H1 (cell line): ENCODE results near the gene NECTIN3. TPM values are rescaled to one million over a fixed set of nuclear protein-coding genes. Genes with fewer than 3 reads are reported as not detected.

Experiments used
- NANOG ChIP-seq: IDR thresholded peaks from 2 replicates; pipeline ENCODE4 v1.6.1; 2011; ENCODE audit warnings: low read length, low read depth, mild to moderate bottlenecking, inconsistent platforms; ENCODE audit not compliant: insufficient read depth, poor library complexity, severe bottlenecking
- PHF8 ChIP-seq: fragments of 200-600 bp; sonication (generic); conservative IDR thresholded peaks from 2 replicates; pipeline ENCODE4 v1.7.1; 2012; ENCODE audit warnings: low read depth, mild to moderate bottlenecking, inconsistent platforms, low read length, moderate library complexity
- POLR2A ChIP-seq, 2 experiments: IDR thresholded peaks; 1 replicate in 1 of 2; 2 replicates in 1 of 2; pipeline ENCODE4 v1.6.1; 2011; ENCODE audit warnings: low read depth in 2 of 2, low read length in 2 of 2, mild to moderate bottlenecking in 2 of 2; ENCODE audit errors: control extremely low read depth in 1 of 2
- RBBP5 ChIP-seq: IDR thresholded peaks from 2 replicates; pipeline ENCODE4 v1.7.1; 2012; ENCODE audit warnings: low read depth, mild to moderate bottlenecking, inconsistent platforms, low read length, moderate library complexity, borderline replicate concordance
- polyA plus RNA-seq, 7 experiments: library from polyadenylated mRNA; depleted of rRNA in 3 of 7; stranded (reverse) in 5 of 7; unstranded in 2 of 7; fragments of >200 nt in 5 of 7; fragments of 200-250 nt in 2 of 7; gene quantifications; 1 replicate in 5 of 7; 2 replicates in 1 of 7; 4 replicates in 1 of 7; pipeline versions ENCODE4 v1.2.1 to v1.2.3, GENCODE V29; 2011 to 2013; ENCODE audit warnings: missing spikeins in 2 of 7, mixed read lengths in 2 of 7
- total RNA-seq: library from RNA; stranded (reverse); fragmentation: NEBNext Ultra II Directional; extraction: Animal tissue kit (Norgen Biotek cat#: 25700); gene quantifications from 2 replicates; pipeline ENCODE4 v1.2.1, GENCODE V29; 2021
- TF ChIP-seq, protein P1 (sequence below): IDR thresholded peaks from 2 replicates; pipeline ENCODE4 v1.6.1; 2012; ENCODE audit warnings: inconsistent platforms
- TF ChIP-seq, protein P2 (sequence below): fragments of 300-600 bp; sonication (generic); IDR thresholded peaks from 2 replicates; pipeline ENCODE4 v1.7.1; 2012; ENCODE audit warnings: low read length, moderate library complexity, mild to moderate bottlenecking, inconsistent platforms; ENCODE audit not compliant: insufficient replicate concordance

NECTIN3 gene
- total and polyA plus RNA-seq, 2 of the 8 experiments (the other 6 are each of a cell fraction or from before 2014, with no cell fraction given) = 13.6 to 50.6 TPM

DNA sequence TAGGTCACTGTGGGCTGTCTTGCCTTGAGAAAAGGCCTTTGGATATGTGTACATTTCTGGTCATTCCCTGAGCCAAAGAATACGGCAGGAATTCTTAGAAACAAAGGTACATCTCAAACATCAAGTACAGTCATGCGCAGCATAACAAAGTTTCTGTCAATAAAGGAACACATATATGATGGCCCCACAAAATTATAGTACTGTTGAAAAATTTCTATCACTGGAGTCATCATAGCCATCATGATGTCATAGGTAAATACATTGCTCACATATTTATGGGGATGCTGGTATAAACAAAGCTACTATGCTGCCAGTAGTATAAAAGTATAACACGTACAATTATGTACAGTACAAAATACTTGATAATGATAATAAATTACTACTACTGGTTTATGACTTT, 38.9 kb upstream of the NECTIN3 start (continued):
- no peak for TF ChIP-seq POLR2A (IDR thresholded peaks at IDR 0.05; ENCODE audit: control extremely low read depth in 1 of 2, low read depth in 2 of 2, low read length in 2 of 2)
- TF ChIP-seq RBBP5 = no peak
- TF ChIP-seq, protein P1, sequence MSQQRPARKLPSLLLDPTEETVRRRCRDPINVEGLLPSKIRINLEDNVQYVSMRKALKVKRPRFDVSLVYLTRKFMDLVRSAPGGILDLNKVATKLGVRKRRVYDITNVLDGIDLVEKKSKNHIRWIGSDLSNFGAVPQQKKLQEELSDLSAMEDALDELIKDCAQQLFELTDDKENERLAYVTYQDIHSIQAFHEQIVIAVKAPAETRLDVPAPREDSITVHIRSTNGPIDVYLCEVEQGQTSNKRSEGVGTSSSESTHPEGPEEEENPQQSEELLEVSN = no peak
- TF ChIP-seq, protein P2, sequence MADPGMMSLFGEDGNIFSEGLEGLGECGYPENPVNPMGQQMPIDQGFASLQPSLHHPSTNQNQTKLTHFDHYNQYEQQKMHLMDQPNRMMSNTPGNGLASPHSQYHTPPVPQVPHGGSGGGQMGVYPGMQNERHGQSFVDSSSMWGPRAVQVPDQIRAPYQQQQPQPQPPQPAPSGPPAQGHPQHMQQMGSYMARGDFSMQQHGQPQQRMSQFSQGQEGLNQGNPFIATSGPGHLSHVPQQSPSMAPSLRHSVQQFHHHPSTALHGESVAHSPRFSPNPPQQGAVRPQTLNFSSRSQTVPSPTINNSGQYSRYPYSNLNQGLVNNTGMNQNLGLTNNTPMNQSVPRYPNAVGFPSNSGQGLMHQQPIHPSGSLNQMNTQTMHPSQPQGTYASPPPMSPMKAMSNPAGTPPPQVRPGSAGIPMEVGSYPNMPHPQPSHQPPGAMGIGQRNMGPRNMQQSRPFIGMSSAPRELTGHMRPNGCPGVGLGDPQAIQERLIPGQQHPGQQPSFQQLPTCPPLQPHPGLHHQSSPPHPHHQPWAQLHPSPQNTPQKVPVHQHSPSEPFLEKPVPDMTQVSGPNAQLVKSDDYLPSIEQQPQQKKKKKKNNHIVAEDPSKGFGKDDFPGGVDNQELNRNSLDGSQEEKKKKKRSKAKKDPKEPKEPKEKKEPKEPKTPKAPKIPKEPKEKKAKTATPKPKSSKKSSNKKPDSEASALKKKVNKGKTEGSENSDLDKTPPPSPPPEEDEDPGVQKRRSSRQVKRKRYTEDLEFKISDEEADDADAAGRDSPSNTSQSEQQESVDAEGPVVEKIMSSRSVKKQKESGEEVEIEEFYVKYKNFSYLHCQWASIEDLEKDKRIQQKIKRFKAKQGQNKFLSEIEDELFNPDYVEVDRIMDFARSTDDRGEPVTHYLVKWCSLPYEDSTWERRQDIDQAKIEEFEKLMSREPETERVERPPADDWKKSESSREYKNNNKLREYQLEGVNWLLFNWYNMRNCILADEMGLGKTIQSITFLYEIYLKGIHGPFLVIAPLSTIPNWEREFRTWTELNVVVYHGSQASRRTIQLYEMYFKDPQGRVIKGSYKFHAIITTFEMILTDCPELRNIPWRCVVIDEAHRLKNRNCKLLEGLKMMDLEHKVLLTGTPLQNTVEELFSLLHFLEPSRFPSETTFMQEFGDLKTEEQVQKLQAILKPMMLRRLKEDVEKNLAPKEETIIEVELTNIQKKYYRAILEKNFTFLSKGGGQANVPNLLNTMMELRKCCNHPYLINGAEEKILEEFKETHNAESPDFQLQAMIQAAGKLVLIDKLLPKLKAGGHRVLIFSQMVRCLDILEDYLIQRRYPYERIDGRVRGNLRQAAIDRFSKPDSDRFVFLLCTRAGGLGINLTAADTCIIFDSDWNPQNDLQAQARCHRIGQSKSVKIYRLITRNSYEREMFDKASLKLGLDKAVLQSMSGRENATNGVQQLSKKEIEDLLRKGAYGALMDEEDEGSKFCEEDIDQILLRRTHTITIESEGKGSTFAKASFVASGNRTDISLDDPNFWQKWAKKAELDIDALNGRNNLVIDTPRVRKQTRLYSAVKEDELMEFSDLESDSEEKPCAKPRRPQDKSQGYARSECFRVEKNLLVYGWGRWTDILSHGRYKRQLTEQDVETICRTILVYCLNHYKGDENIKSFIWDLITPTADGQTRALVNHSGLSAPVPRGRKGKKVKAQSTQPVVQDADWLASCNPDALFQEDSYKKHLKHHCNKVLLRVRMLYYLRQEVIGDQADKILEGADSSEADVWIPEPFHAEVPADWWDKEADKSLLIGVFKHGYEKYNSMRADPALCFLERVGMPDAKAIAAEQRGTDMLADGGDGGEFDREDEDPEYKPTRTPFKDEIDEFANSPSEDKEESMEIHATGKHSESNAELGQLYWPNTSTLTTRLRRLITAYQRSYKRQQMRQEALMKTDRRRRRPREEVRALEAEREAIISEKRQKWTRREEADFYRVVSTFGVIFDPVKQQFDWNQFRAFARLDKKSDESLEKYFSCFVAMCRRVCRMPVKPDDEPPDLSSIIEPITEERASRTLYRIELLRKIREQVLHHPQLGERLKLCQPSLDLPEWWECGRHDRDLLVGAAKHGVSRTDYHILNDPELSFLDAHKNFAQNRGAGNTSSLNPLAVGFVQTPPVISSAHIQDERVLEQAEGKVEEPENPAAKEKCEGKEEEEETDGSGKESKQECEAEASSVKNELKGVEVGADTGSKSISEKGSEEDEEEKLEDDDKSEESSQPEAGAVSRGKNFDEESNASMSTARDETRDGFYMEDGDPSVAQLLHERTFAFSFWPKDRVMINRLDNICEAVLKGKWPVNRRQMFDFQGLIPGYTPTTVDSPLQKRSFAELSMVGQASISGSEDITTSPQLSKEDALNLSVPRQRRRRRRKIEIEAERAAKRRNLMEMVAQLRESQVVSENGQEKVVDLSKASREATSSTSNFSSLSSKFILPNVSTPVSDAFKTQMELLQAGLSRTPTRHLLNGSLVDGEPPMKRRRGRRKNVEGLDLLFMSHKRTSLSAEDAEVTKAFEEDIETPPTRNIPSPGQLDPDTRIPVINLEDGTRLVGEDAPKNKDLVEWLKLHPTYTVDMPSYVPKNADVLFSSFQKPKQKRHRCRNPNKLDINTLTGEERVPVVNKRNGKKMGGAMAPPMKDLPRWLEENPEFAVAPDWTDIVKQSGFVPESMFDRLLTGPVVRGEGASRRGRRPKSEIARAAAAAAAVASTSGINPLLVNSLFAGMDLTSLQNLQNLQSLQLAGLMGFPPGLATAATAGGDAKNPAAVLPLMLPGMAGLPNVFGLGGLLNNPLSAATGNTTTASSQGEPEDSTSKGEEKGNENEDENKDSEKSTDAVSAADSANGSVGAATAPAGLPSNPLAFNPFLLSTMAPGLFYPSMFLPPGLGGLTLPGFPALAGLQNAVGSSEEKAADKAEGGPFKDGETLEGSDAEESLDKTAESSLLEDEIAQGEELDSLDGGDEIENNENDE = no peak
- no peak for TF ChIP-seq NANOG
- no peak for TF ChIP-seq PHF8
